ENCODE results near the gene CTNND2. TPM values are rescaled to one million over a fixed set of nuclear protein-coding genes. Genes with fewer than 3 reads are reported as not detected.

Gene CTNND2
- polyA plus RNA-seq, 2 donors = 0.09 TPM; not detected in 1

DNA sequence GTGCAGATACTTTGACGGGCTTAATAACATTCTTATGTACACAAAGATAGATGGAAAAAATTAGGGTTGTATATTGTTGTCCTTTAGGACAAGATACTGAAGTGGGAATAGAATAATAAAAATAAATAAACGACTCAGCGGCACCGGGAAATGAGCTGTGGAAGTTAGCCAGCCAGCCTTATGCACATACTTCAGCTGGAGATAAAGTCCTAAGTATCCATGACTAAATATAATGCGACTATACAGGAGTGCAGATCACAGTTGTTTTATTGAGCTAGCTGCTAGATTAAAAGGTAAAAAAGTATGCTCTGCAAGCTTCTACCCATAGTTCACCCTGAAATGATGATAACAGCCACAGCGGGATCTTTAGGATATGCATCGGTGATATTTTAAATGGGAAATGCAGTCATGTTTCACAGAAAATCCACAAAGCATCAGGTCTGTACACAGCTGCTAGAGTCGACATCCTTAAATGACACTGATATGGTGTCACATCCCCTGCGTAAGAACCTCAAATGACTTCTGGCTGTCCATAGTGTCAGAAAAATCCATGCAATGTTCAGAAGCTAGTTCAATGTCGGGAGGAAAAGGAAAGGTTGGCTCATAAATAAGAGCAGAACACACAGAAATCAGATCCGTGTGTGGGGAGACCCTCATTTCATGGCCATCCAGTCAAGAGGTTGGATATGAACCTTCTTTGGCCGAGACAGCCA lies 750.4 kb downstream of the CTNND2 start:
- Histone ChIP-seq H3K27ac (ENCODE audit: low read depth in 2 of 2, low read length in 1 of 2) (no peak overlapping the region), H3K27me3 (ENCODE audit: control insufficient read depth in 1 of 2, insufficient read depth in 2 of 2, low read length in 2 of 2) (no peaks in the 10 kb centered on the region), H3K9me3 (ENCODE audit: control insufficient read depth in 2 of 2, insufficient read depth in 1 of 2, low read depth in 1 of 2, low read length in 1 of 2) (no peaks in the 10 kb centered on the region), H3K4me1 (ENCODE audit: control insufficient read depth in 2 of 2, insufficient read depth in 2 of 2, low read length in 1 of 2) (no peaks in the 10 kb centered on the region), H3K36me3 (ENCODE audit: control insufficient read depth in 2 of 2, insufficient read depth in 2 of 2, low read length in 1 of 2) (no peaks in the 10 kb centered on the region), H3K4me3 (ENCODE audit: low read depth in 1 of 2, low read length in 2 of 2) (no peak overlapping the region)
- WGBS, 2 donors = 79 to 80% methylated on average over 12 of the region's 12 CpGs

DNA sequence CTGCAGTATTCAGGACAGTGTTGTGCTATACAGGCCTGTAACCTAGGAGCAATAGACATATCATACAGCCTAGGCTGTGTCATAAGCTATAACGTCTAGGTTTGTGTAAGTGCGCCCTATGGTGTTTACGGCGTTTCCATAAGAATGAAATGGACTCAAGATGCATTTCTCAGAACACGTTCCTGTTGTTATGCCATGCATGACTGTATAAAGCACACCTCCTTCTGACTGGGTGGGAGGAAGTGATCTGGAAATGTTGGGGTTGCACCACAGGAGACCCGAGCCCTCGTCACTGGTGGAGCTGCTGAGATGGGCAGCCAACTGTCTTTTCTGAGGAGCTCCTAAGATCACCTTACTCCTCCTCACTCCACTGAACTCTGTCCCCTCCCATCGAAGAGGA lies 751.9 kb downstream of the CTNND2 start:
- Histone ChIP-seq H3K4me1 (ENCODE audit: control insufficient read depth in 2 of 2, insufficient read depth in 2 of 2, low read length in 1 of 2) (no peaks in the 10 kb centered on the region), H3K27ac (ENCODE audit: low read depth in 2 of 2, low read length in 1 of 2) (no peak overlapping the region), H3K27me3 (ENCODE audit: control insufficient read depth in 1 of 2, insufficient read depth in 2 of 2, low read length in 2 of 2) (no peaks in the 10 kb centered on the region), H3K36me3 (ENCODE audit: control insufficient read depth in 2 of 2, insufficient read depth in 2 of 2, low read length in 1 of 2) (no peaks in the 10 kb centered on the region), H3K9me3 (ENCODE audit: control insufficient read depth in 2 of 2, insufficient read depth in 1 of 2, low read depth in 1 of 2, low read length in 1 of 2) (no peaks in the 10 kb centered on the region), H3K4me3 (ENCODE audit: low read depth in 1 of 2, low read length in 2 of 2) (no peak overlapping the region)
- 88 to 91% methylated on average over 8 of the region's 8 CpGs for WGBS, 2 donors

DNA sequence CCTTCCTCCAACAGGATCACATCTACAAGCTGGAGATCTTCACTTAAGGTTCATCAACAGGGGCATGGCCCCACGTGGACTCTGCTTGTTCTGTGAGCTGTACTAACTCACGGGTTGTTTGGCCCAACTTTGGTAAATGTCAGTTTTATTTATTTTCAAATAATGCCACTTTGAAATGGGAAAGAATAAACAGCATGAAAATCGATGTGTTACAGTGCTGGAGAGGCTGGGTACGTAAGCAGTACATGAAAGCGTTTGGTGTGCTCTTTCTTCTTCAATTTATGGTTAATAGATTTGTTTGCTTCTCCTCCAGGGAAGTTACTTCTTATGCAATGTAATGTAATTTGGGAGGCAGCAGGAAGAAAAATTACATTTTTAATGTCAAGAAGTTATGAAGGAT lies 753.3 kb downstream of the CTNND2 start:
- Histone ChIP-seq H3K27ac (ENCODE audit: low read depth in 2 of 2, low read length in 1 of 2) (no peak overlapping the region), H3K27me3 (ENCODE audit: control insufficient read depth in 1 of 2, insufficient read depth in 2 of 2, low read length in 2 of 2) (no peaks in the 10 kb centered on the region), H3K4me3 (ENCODE audit: low read depth in 1 of 2, low read length in 2 of 2) (no peak overlapping the region), H3K36me3 (ENCODE audit: control insufficient read depth in 2 of 2, insufficient read depth in 2 of 2, low read length in 1 of 2) (no peaks in the 10 kb centered on the region), H3K9me3 (ENCODE audit: control insufficient read depth in 2 of 2, insufficient read depth in 1 of 2, low read depth in 1 of 2, low read length in 1 of 2) (no peaks in the 10 kb centered on the region), H3K4me1 (ENCODE audit: control insufficient read depth in 2 of 2, insufficient read depth in 2 of 2, low read length in 1 of 2) (no peaks in the 10 kb centered on the region)
- 64 to 66% methylated on average over 5 of the region's 5 CpGs for WGBS, 2 donors

DNA sequence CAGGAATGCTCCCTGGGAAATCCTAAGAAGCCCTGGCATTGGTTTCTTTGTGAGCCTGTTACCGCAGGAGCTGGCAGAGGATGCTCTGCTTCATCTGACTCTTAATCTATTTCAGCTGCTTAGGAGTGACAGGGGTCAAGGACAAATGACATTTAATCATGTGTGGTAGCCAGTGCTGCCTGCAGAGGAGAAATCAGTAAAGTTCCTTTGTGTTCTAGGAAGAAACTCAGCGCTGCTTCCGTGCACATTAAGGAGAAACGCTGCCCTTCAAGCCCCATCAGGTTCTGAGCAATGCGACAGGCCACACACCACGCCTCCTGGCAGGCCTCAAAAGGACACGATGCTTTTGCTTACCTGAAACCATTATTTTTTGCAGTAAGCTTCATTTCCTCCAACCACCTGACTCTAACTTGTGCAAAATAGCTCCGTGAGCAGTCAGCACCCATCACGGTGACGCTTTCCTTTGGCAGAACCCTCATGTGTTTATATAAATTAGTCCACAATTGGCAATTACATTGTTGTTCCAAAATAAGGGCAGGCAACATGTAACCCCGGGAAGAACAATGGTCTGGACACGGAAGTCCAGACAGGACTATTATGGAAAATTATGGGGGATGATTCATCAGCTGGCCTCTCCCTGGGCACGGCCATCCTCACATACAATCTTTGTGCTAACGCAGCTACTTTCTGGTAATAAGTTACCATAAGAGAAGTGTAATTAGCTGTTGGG lies 755.3 kb downstream of the CTNND2 start:
- Histone ChIP-seq H3K27me3 (ENCODE audit: control insufficient read depth in 1 of 2, insufficient read depth in 2 of 2, low read length in 2 of 2) (no peaks in the 10 kb centered on the region), H3K4me1 (ENCODE audit: control insufficient read depth in 2 of 2, insufficient read depth in 2 of 2, low read length in 1 of 2) (peaks cover 0 to 2% of the 10 kb centered on the region in 2 donors), H3K4me3 (ENCODE audit: low read depth in 1 of 2, low read length in 2 of 2) (no peak overlapping the region), H3K27ac (ENCODE audit: low read depth in 2 of 2, low read length in 1 of 2) (no peak overlapping the region), H3K9me3 (ENCODE audit: control insufficient read depth in 2 of 2, insufficient read depth in 1 of 2, low read depth in 1 of 2, low read length in 1 of 2) (no peaks in the 10 kb centered on the region), H3K36me3 (ENCODE audit: control insufficient read depth in 2 of 2, insufficient read depth in 2 of 2, low read length in 1 of 2) (no peaks in the 10 kb centered on the region)
- 75 to 84% methylated on average over 14 of the region's 14 CpGs for WGBS, 2 donors

DNA sequence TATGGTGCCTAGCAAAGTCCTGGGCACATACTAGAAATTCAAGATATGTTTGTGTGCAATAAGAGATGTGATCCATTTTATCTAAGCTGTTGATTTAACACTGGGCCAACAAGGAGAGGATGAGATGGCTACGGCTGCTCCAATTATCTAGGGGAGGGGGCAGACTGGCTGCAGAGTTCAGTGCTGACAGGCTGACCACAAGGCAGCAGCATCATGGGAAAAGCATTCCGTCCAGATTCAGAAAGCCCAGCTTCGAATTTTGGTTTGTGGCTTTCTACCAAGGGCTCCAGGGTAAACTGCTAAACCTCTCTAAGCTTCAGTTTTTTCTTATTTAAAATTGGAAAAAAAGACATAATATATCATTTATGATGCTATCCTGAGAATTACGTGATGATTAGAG lies 758.1 kb downstream of the CTNND2 start:
- no peak overlapping the region for H3K4me3 ChIP-seq (ENCODE audit: low read depth in 1 of 2, low read length in 2 of 2)
- no peaks in the 10 kb centered on the region for H3K36me3 ChIP-seq (ENCODE audit: control insufficient read depth in 2 of 2, insufficient read depth in 2 of 2, low read length in 1 of 2)
- H3K4me1 ChIP-seq (ENCODE audit: control insufficient read depth in 2 of 2, insufficient read depth in 2 of 2, low read length in 1 of 2) = peaks cover 0 to 2% of the 10 kb centered on the region in 2 donors
- H3K27ac ChIP-seq (ENCODE audit: low read depth in 2 of 2, low read length in 1 of 2) = no peak overlapping the region
- no peaks in the 10 kb centered on the region for H3K27me3 ChIP-seq (ENCODE audit: control insufficient read depth in 1 of 2, insufficient read depth in 2 of 2, low read length in 2 of 2)
- H3K9me3 ChIP-seq (ENCODE audit: control insufficient read depth in 2 of 2, insufficient read depth in 1 of 2, low read depth in 1 of 2, low read length in 1 of 2) = no peaks in the 10 kb centered on the region
- WGBS, 2 donors = 73 to 76% methylated on average over 4 of the region's 4 CpGs

DNA sequence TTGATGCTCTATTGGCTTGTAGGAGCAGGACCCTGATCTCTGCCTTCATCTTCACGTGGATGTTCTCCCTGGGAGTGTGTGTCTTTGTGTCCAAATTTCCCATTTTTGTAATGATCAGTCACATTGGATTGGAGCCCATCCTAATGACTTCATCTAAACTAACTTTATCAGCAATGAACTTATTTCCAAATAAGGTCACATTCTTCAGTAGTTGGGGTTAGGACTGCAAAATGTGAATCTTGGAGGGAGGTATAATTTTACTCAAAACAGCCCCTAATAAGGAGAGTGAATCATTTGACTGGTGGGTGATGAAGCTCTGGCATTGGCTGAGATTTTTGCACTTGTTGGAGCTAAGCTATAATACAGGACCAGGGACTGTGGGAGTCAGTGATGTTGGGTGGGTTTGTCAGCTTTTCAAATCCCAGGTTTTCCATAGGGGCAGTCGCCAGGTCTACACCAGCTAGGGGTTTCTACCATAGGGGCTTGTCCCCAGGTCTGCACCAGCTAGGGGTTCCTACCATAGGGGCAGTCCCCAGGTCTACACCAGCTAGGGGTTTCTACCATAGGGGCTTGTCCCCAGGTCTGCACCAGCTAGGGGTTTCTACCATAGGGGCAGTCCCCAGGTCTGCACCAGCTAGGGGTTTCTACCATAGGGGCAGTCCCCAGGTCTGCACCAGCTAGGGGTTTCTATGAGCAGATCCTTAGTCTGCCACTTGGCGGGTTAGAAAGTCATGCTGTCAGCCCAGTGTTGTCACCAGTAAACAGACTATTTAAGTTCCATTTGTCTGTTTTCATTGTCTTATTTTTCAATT lies 760.6 kb downstream of the CTNND2 start:
- Histone ChIP-seq H3K36me3 (ENCODE audit: control insufficient read depth in 2 of 2, insufficient read depth in 2 of 2, low read length in 1 of 2) (no peaks in the 10 kb centered on the region), H3K4me1 (ENCODE audit: control insufficient read depth in 2 of 2, insufficient read depth in 2 of 2, low read length in 1 of 2) (peaks cover 0 to 2% of the 10 kb centered on the region in 2 donors), H3K9me3 (ENCODE audit: control insufficient read depth in 2 of 2, insufficient read depth in 1 of 2, low read depth in 1 of 2, low read length in 1 of 2) (peaks cover 0 to 3% of the 10 kb centered on the region in 2 donors), H3K27me3 (ENCODE audit: control insufficient read depth in 1 of 2, insufficient read depth in 2 of 2, low read length in 2 of 2) (no peaks in the 10 kb centered on the region), H3K27ac (ENCODE audit: low read depth in 2 of 2, low read length in 1 of 2) (no peak overlapping the region), H3K4me3 (ENCODE audit: low read depth in 1 of 2, low read length in 2 of 2) (no peak overlapping the region)
- 46 to 64% methylated on average over 2 to 3 of the region's 3 CpGs for WGBS, 2 donors

DNA sequence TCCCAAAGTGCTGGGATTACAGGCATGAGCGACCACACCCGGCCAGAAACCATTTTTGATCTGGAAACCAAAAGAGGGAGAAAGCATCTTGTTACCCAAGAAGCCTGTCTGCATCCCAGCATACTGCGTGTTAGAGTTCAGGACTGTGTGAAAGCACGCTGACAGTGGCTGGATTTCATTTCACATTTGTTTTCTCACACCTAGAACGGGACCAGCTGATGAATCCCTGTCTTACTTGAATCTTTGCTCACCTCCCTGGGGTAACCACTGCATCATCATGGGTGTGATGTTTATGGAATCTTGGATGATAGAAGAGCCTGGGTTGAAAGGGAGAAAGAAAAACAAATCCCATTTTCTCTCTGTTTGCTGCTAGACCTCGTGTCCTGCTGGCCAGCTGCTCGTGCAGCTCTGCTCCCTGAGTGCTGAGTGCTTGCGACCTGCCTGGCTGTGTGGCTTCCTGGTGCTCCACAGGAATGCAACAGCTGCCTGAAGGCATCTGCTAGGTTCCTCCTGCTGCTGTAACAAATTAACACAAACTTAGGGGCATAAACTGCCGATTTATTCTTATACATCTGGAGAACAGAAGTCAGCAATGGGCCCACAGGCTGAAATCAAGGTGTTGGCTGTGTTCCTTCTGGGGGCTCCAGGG lies 764.9 kb downstream of the CTNND2 start:
- no peaks in the 10 kb centered on the region for H3K4me1 ChIP-seq (ENCODE audit: control insufficient read depth in 2 of 2, insufficient read depth in 2 of 2, low read length in 1 of 2)
- 49 to 53% methylated on average over 9 of the region's 9 CpGs for WGBS, 2 donors
- H3K4me3 ChIP-seq (ENCODE audit: low read depth in 1 of 2, low read length in 2 of 2) = no peak overlapping the region
- H3K9me3 ChIP-seq (ENCODE audit: control insufficient read depth in 2 of 2, insufficient read depth in 1 of 2, low read depth in 1 of 2, low read length in 1 of 2) = peaks cover 0 to 3% of the 10 kb centered on the region in 2 donors
- H3K27ac ChIP-seq (ENCODE audit: low read depth in 2 of 2, low read length in 1 of 2) = no peak overlapping the region
- peaks cover 0 to 5% of the 10 kb centered on the region in 2 donors for H3K27me3 ChIP-seq (ENCODE audit: control insufficient read depth in 1 of 2, insufficient read depth in 2 of 2, low read length in 2 of 2)
- H3K36me3 ChIP-seq (ENCODE audit: control insufficient read depth in 2 of 2, insufficient read depth in 2 of 2, low read length in 1 of 2) = no peaks in the 10 kb centered on the region

DNA sequence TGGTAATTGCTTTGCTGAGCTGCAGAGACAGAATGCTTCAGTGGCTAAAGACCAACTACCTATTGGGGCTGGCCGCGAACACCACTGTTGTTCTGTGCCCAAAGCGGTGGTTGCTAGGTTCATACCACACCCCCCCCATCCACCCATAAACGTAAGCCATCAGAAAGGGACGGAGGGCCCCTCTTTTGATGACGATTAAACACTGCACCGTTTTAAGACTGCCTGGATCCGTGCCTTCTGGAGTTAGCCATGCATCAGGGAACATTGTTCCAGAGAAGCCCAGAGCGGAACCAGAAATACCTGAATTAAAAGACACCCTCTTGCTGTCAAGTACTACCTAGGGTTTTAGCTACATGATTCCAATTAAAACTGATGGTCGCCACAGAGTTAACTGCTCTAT lies 774.1 kb downstream of the CTNND2 start:
- Histone ChIP-seq H3K27me3 (ENCODE audit: control insufficient read depth in 1 of 2, insufficient read depth in 2 of 2, low read length in 2 of 2) (no peaks in the 10 kb centered on the region), H3K9me3 (ENCODE audit: control insufficient read depth in 2 of 2, insufficient read depth in 1 of 2, low read depth in 1 of 2, low read length in 1 of 2) (no peaks in the 10 kb centered on the region), H3K4me3 (ENCODE audit: low read depth in 1 of 2, low read length in 2 of 2) (no peak overlapping the region), H3K4me1 (ENCODE audit: control insufficient read depth in 2 of 2, insufficient read depth in 2 of 2, low read length in 1 of 2) (peaks cover 0 to 2% of the 10 kb centered on the region in 2 donors), H3K27ac (ENCODE audit: low read depth in 2 of 2, low read length in 1 of 2) (no peak overlapping the region), H3K36me3 (ENCODE audit: control insufficient read depth in 2 of 2, insufficient read depth in 2 of 2, low read length in 1 of 2) (no peaks in the 10 kb centered on the region)
- 73 to 86% methylated on average over 10 of the region's 10 CpGs for WGBS, 2 donors

DNA sequence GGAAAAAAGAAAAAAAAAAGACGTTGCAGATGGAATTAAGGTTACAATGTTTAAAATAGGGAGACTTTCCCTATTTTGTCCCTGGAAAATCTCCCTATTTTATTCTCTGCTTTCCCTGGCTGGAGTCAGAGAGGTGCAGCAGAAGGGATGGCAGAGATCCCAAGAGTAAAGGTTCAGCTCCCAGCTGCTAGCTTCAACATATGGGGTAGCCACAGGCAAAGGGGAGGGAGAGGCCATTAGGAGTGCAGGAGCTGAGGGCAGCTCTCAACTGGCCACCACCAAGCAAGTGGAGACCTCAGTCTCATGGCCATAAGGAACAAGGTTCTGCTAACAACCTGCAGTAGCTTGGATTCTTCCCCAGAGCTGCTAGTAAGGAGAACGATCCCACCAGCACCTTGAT lies 776.2 kb downstream of the CTNND2 start:
- Histone ChIP-seq H3K27me3 (ENCODE audit: control insufficient read depth in 1 of 2, insufficient read depth in 2 of 2, low read length in 2 of 2) (no peaks in the 10 kb centered on the region), H3K4me3 (ENCODE audit: low read depth in 1 of 2, low read length in 2 of 2) (no peak overlapping the region), H3K36me3 (ENCODE audit: control insufficient read depth in 2 of 2, insufficient read depth in 2 of 2, low read length in 1 of 2) (no peaks in the 10 kb centered on the region), H3K9me3 (ENCODE audit: control insufficient read depth in 2 of 2, insufficient read depth in 1 of 2, low read depth in 1 of 2, low read length in 1 of 2) (peaks cover 0 to 2% of the 10 kb centered on the region in 2 donors), H3K4me1 (ENCODE audit: control insufficient read depth in 2 of 2, insufficient read depth in 2 of 2, low read length in 1 of 2) (peaks cover 0 to 2% of the 10 kb centered on the region in 2 donors), H3K27ac (ENCODE audit: low read depth in 2 of 2, low read length in 1 of 2) (no peak overlapping the region)
- WGBS, 2 donors = 77 to 78% methylated on average over 2 of the region's 2 CpGs
